ENCODE results near the gene RAVER1. TPM values are rescaled to one million over a fixed set of nuclear protein-coding genes. Genes with fewer than 3 reads are reported as not detected.
"Not testable (repeated sequence)": the region's sequence is repeated elsewhere in the genome, so short reads cannot be mapped to it uniquely, and the experiment has no call there.

RAVER1 gene
- total RNA-seq, 1 donor from 2014 or later = 78.2 TPM

DNA sequence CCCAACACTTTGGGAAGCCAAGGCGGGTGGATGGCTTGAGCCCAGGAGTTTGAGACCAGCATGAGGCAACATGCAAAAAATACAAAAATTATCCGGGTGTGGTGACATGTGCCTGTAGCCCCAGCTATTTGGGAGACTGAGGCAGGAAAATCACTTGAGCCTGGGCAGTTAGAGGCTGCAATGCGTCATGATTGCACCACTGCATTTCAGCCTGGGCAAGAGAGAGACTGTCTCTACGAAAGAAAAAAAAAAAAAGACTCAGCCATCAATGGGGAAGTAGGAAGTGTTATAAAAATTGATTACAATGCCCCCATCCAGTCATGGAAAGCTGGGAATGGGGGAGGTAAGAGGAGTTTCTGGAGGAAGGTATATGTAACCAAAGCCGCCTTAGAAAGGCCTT lies 41.6 kb upstream of the RAVER1 start:
- Mint-ChIP-seq H3K27ac (ENCODE audit: unreplicated experiment) (no peak overlapping the region), H3K4me1 (peaks cover 6% of the 10 kb centered on the region), H3K9me3 (no peaks in the 10 kb centered on the region), H3K36me3 (ENCODE audit: low read depth) (peaks cover 12% of the 10 kb centered on the region), H3K4me3 (no peak overlapping the region), H3K27me3 (ENCODE audit: low read depth) (no peaks in the 10 kb centered on the region)
- no peak for DNase-seq (ENCODE audit: low read depth, low spot score)
- TF ChIP-seq, protein P1, sequence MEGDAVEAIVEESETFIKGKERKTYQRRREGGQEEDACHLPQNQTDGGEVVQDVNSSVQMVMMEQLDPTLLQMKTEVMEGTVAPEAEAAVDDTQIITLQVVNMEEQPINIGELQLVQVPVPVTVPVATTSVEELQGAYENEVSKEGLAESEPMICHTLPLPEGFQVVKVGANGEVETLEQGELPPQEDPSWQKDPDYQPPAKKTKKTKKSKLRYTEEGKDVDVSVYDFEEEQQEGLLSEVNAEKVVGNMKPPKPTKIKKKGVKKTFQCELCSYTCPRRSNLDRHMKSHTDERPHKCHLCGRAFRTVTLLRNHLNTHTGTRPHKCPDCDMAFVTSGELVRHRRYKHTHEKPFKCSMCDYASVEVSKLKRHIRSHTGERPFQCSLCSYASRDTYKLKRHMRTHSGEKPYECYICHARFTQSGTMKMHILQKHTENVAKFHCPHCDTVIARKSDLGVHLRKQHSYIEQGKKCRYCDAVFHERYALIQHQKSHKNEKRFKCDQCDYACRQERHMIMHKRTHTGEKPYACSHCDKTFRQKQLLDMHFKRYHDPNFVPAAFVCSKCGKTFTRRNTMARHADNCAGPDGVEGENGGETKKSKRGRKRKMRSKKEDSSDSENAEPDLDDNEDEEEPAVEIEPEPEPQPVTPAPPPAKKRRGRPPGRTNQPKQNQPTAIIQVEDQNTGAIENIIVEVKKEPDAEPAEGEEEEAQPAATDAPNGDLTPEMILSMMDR (conservative IDR thresholded peaks at IDR 0.05) = no peak

DNA sequence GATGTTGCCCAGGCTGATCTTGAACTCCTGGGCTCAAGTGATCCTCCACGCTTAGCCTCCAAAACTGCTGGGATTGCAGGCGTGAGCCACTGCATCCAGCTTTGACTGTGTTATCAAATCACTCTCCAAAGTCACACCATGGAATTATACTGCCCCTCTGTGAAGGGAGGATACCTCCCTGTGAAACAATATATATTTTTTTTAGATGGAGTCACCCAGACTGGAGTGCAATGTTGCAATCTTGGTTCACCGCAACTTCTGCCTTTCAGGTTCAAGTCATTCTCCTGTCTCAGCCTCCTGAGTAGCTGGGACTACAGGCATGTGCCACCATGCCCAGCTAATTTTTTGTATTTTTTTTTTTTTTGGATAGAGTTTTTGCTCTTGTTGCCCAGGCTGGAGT lies 39.4 kb upstream of the RAVER1 start:
- H3K36me3 Mint-ChIP-seq (ENCODE audit: low read depth) = peaks cover 21% of the 10 kb centered on the region
- no peak overlapping the region for H3K27ac Mint-ChIP-seq (ENCODE audit: unreplicated experiment)
- no peaks in the 10 kb centered on the region for H3K9me3 Mint-ChIP-seq
- no peaks in the 10 kb centered on the region for H3K27me3 Mint-ChIP-seq (ENCODE audit: low read depth)
- TF ChIP-seq, protein P1 (conservative IDR thresholded peaks at IDR 0.05) = no peak
- H3K4me1 Mint-ChIP-seq = no peaks in the 10 kb centered on the region
- DNase-seq (ENCODE audit: low read depth, low spot score) = no peak
- no peak overlapping the region for H3K4me3 Mint-ChIP-seq

DNA sequence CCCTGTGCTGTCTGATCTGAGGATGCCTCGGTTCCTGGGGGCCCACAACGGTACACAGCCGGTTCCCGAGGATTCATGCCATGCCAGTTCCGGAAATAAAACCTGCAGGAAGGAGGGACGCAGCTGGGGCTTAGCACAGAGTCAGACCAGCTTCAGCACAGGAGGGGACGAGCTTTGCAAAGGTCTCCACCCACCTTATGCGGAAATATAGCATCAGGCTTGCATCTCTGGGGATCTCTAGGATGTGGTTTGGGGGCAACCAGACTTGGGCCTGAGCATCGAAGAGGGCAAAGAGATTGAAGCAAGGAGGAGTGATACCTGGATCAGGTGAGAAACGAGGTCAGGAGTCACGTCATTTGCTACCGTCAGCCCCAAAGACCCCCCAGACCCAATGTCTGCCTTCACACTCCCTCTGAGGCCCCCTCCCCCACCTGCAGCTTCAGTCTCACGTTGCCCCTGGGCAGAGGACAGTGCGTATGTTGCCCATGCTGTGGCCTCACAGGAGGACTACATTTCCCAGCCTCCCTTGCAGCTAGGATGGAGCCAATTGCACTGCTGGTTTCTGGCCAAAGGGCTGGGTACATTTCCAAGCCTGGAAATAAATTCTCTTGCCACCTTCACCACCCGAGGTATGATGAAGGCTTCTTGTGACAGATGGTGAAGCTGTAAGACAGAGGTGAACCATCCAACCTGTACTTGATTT lies 34.9 kb upstream of the RAVER1 start:
- H3K36me3 Mint-ChIP-seq (ENCODE audit: low read depth) = peaks cover 22% of the 10 kb centered on the region
- DNase-seq (ENCODE audit: low read depth, low spot score) = no peak
- no peak overlapping the region for H3K27ac Mint-ChIP-seq (ENCODE audit: unreplicated experiment)

DNA sequence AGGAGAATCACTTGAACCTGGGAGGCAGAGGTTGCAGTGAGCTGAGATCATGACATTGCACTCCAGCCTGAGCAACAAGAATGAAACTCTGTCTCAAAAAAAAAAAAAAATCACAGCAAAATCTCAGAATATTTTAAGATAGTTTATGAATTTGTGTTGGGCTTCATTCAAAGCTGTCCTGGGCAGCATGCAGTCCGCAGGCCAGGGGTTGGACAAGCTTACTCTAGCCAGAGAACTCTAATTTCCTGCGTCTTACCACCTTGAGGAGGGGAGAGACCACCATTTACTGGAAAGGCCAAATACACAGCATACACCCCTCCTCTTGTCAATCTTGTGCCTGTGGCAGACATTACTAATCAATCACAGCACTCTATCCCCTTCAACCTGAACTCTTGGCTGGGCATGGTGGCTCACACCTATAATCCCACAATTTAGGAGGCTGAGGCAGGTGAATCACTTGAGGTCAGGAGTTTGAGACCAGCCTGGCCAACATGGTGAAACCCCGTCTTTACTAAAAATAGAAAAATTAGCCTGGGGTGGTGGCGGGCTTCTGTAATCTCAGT lies 33.7 kb upstream of the RAVER1 start:
- H3K27ac Mint-ChIP-seq (ENCODE audit: unreplicated experiment); DNase-seq (ENCODE audit: low read depth, low spot score); H3K27me3 Mint-ChIP-seq (ENCODE audit: low read depth); H3K4me3 Mint-ChIP-seq; H3K9me3 Mint-ChIP-seq; H3K4me1 Mint-ChIP-seq: not testable (repeated sequence)
- peaks cover 22% of the 10 kb centered on the region for H3K36me3 Mint-ChIP-seq (ENCODE audit: low read depth)

More for the DNA sequence above, 34.9 kb upstream of the RAVER1 start:
- no peak overlapping the region for H3K4me3 Mint-ChIP-seq
- no peaks in the 10 kb centered on the region for H3K27me3 Mint-ChIP-seq (ENCODE audit: low read depth)
- TF ChIP-seq, protein P1 (conservative IDR thresholded peaks at IDR 0.05) = no peak
- H3K9me3 Mint-ChIP-seq = no peaks in the 10 kb centered on the region
- no peaks in the 10 kb centered on the region for H3K4me1 Mint-ChIP-seq

DNA sequence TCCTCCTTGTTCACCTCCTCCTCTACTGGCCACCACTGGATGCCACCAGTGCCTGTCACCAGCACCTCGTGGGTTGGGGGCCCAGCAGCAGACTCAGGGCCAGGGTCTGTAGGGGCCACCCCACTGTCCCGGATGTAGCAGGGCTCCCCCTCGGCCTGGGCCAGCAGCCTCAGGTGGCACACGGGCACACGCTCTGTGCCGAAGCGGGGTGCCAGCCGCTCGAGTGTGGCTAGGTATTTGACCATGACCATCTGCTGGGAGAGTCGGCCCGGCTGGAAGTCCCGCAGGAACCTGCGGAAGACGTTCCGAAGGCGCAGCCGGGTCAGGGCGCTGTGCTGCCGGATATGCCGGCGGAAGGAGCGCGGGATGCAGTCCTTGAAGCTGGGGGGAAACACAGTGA lies 32.2 kb upstream of the RAVER1 start:
- Mint-ChIP-seq H3K4me1 (no peaks in the 10 kb centered on the region), H3K27ac (ENCODE audit: unreplicated experiment) (no peak overlapping the region), H3K4me3 (no peak overlapping the region), H3K9me3 (no peaks in the 10 kb centered on the region), H3K36me3 (ENCODE audit: low read depth) (peaks cover 22% of the 10 kb centered on the region), H3K27me3 (ENCODE audit: low read depth) (no peaks in the 10 kb centered on the region)
- TF ChIP-seq, protein P1 (conservative IDR thresholded peaks at IDR 0.05) = no peak
- no peak for DNase-seq (ENCODE audit: low read depth, low spot score)

DNA sequence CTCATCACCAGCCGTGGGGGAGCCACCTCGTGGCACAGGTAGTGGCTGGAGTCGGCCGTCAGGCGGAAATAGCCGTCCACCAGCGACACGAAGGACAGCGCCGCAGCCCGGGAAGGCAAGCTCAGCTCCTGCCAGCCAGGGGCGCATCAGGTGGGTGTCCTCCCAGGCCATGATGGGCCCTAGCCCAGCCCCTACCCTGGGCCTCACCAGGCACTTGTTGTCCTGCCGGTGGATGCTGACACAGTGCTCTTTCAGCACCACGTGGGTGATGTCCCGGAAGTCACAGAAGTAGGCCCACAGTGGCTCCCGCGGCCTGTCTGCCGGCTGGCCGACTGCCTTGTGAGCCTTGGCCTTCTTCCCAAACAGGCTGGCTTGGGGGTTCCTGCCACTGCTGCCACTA lies 31.3 kb upstream of the RAVER1 start:
- H3K27ac Mint-ChIP-seq (ENCODE audit: unreplicated experiment) = no peak overlapping the region
- H3K9me3 Mint-ChIP-seq = no peaks in the 10 kb centered on the region
- no peak for DNase-seq (ENCODE audit: low read depth, low spot score)
- TF ChIP-seq, protein P1 (conservative IDR thresholded peaks at IDR 0.05) = no peak
- H3K27me3 Mint-ChIP-seq (ENCODE audit: low read depth) = no peaks in the 10 kb centered on the region
- H3K4me3 Mint-ChIP-seq = no peak overlapping the region
- H3K4me1 Mint-ChIP-seq = no peaks in the 10 kb centered on the region
- H3K36me3 Mint-ChIP-seq (ENCODE audit: low read depth) = peaks cover 22% of the 10 kb centered on the region
